ENCODE measurements around the gene LYPD5. TPM values are rescaled to one million over a fixed set of nuclear protein-coding genes. Genes with fewer than 3 reads are reported as not detected.

Gene LYPD5
- polyA plus RNA-seq, 2 of the 4 experiments (the other 2 are of a cell fraction) = 0.09 to 0.12 TPM

DNA sequence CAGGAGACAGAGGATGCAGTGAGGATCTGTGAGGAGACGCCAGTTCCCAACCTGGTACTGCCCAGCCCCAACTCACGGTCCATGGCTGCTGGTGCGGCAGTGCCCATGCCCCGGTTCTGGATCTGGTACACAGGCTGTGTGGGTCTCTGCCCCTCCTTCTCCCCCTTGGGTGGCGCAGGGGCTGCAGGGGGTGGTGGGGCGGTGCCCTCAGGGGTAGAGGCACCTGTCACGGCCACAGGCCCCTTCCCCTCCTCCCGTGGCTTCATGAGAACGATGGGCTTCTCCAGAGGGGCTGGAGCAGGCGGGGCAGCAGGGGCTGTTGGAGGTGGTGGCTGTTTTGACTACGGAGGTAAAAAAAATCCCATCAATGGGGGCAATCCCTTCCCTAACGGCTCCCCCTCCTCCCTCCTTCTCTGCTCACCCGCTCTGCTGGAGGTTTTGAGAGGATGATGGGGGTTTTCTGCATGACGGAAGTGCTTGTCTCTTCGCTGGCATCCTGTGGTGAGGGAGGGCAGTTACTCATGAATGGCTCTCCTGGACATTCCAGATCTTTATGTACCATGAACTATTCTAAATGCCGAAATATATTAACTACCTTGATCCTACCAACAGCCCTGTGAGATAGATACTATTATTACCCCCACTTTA is 54.6 kb downstream of the LYPD5 start:
- H3K4me2 ChIP-seq = no peak overlapping the region
- H3K4me1 ChIP-seq = peaks cover 13% of the 10 kb centered on the region
- 92% methylated on average over 16 of the region's 16 CpGs for WGBS (ENCODE audit: missing lambda C conversion rate)
- no peak for DNase-seq (ENCODE audit: low read depth in 1 of 2, low spot score in 1 of 2)
- no peak overlapping the region for H3K27ac ChIP-seq
- POLR2A ChIA-PET = no interaction called here
- H3K4me3 ChIP-seq = no peak overlapping the region
- FAIRE-seq = no peak
- CTCF ChIA-PET = interaction anchor here (1.0 to 19.0 kb wide), 7 partner anchors 14 to 52 kb away, joined by 3 to 340 read pairs (median 48); partner anchors contain the start of genes KCNN4 and SMG9
- no peaks in the 10 kb centered on the region for H3K9me3 ChIP-seq
- TF ChIP-seq HDAC2 (IDR thresholded peaks at IDR 0.05) (no peak), HOXB5 (CRISPR knock-in tag; IDR thresholded peaks at IDR 0.05) (no peak)
- TF ChIP-seq, protein P1, sequence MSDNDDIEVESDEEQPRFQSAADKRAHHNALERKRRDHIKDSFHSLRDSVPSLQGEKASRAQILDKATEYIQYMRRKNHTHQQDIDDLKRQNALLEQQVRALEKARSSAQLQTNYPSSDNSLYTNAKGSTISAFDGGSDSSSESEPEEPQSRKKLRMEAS (IDR thresholded peaks at IDR 0.05) = no peak
- ATAC-seq = 0 out of 6 replicates have a peak, but pooled peaks of 1 of the 2 experiments have one; percentile 26

Other genes starting within 250 kb of the LYPD5 start
- 31.9 and 32.0 TPM in 2 replicates for gene XRCC1, start 226.9 kb downstream of the LYPD5 start, polyA plus RNA-seq (2011; rRNA removed)
- gene XRCC1, start 226.9 kb downstream of the LYPD5 start, polyA plus RNA-seq (2017; fragmentation: RNase III; extraction: RNeasy Plus Mini Kit Qiagen cat#74134 plus additional on column Dnase treatment) = 55.1 to 62.3 TPM (median 55.2 TPM) in 3 replicates
- 0.12 TPM in 1 of 2 replicates, not detected in the other for gene PINLYP, start 226.6 kb downstream of the LYPD5 start, polyA plus RNA-seq (2011; rRNA removed)
- gene PINLYP, start 226.6 kb downstream of the LYPD5 start, polyA plus RNA-seq (2017; fragmentation: RNase III; extraction: RNeasy Plus Mini Kit Qiagen cat#74134 plus additional on column Dnase treatment) = 0.27 to 0.37 TPM (median 0.28 TPM) in 3 replicates
- gene IRGQ, start 206.3 kb downstream of the LYPD5 start, polyA plus RNA-seq (2011; rRNA removed) = 10.0 and 14.2 TPM in 2 replicates
- 6.3 to 6.5 TPM (median 6.4 TPM) in 3 replicates for gene IRGQ, start 206.3 kb downstream of the LYPD5 start, polyA plus RNA-seq (2017; fragmentation: RNase III; extraction: RNeasy Plus Mini Kit Qiagen cat#74134 plus additional on column Dnase treatment)
- gene ZNF576, start 205.9 kb downstream of the LYPD5 start, polyA plus RNA-seq (2011; rRNA removed) = 10.6 and 11.2 TPM in 2 replicates
- gene ZNF576, start 205.9 kb downstream of the LYPD5 start, polyA plus RNA-seq (2017; fragmentation: RNase III; extraction: RNeasy Plus Mini Kit Qiagen cat#74134 plus additional on column Dnase treatment) = 15.4 to 16.8 TPM (median 16.5 TPM) in 3 replicates
- gene SRRM5, start 190.4 kb downstream of the LYPD5 start, polyA plus RNA-seq (2011; rRNA removed) = 0.41 and 0.47 TPM in 2 replicates
- gene SRRM5, start 190.4 kb downstream of the LYPD5 start, polyA plus RNA-seq (2017; fragmentation: RNase III; extraction: RNeasy Plus Mini Kit Qiagen cat#74134 plus additional on column Dnase treatment) = 0.44 to 0.55 TPM (median 0.50 TPM) in 3 replicates
- gene ZNF428, start 182.8 kb downstream of the LYPD5 start, polyA plus RNA-seq (2011; rRNA removed) = 19.3 and 22.9 TPM in 2 replicates
- 47.7 to 58.5 TPM (median 52.4 TPM) in 3 replicates for gene ZNF428, start 182.8 kb downstream of the LYPD5 start, polyA plus RNA-seq (2017; fragmentation: RNase III; extraction: RNeasy Plus Mini Kit Qiagen cat#74134 plus additional on column Dnase treatment)
- 4.2 and 4.7 TPM in 2 replicates for gene CADM4, start 162.6 kb downstream of the LYPD5 start, polyA plus RNA-seq (2011; rRNA removed)
- 8.8 to 10.1 TPM (median 9.2 TPM) in 3 replicates for gene CADM4, start 162.6 kb downstream of the LYPD5 start, polyA plus RNA-seq (2017; fragmentation: RNase III; extraction: RNeasy Plus Mini Kit Qiagen cat#74134 plus additional on column Dnase treatment)
- gene PLAUR, start 132.3 kb downstream of the LYPD5 start, polyA plus RNA-seq (2011; rRNA removed) = 48.6 and 55.3 TPM in 2 replicates
- 27.4 to 29.0 TPM (median 28.3 TPM) in 3 replicates for gene PLAUR, start 132.3 kb downstream of the LYPD5 start, polyA plus RNA-seq (2017; fragmentation: RNase III; extraction: RNeasy Plus Mini Kit Qiagen cat#74134 plus additional on column Dnase treatment)
- not detected in 2 replicates for gene IRGC, start 86.4 kb downstream of the LYPD5 start, polyA plus RNA-seq (2011; rRNA removed)
- gene IRGC, start 86.4 kb downstream of the LYPD5 start, polyA plus RNA-seq (2017; fragmentation: RNase III; extraction: RNeasy Plus Mini Kit Qiagen cat#74134 plus additional on column Dnase treatment) = not detected in 3 replicates
- 14.2 and 24.4 TPM in 2 replicates for gene SMG9, start 47.5 kb downstream of the LYPD5 start, polyA plus RNA-seq (2011; rRNA removed)
- 44.2 to 47.3 TPM (median 46.7 TPM) in 3 replicates for gene SMG9, start 47.5 kb downstream of the LYPD5 start, polyA plus RNA-seq (2017; fragmentation: RNase III; extraction: RNeasy Plus Mini Kit Qiagen cat#74134 plus additional on column Dnase treatment)
- 15.7 and 20.7 TPM in 2 replicates for gene KCNN4, start 21.5 kb downstream of the LYPD5 start, polyA plus RNA-seq (2011; rRNA removed)
- gene KCNN4, start 21.5 kb downstream of the LYPD5 start, polyA plus RNA-seq (2017; fragmentation: RNase III; extraction: RNeasy Plus Mini Kit Qiagen cat#74134 plus additional on column Dnase treatment) = 16.9 to 21.0 TPM (median 20.7 TPM) in 3 replicates
- gene ZNF283, start 24.9 kb upstream of the LYPD5 start, polyA plus RNA-seq (2011; rRNA removed) = 5.1 and 8.9 TPM in 2 replicates
- gene ZNF283, start 24.9 kb upstream of the LYPD5 start, polyA plus RNA-seq (2017; fragmentation: RNase III; extraction: RNeasy Plus Mini Kit Qiagen cat#74134 plus additional on column Dnase treatment) = 5.2 to 6.1 TPM (median 5.6 TPM) in 3 replicates
- 1.2 and 1.4 TPM in 2 replicates for gene ZNF404, start 81.5 kb upstream of the LYPD5 start, polyA plus RNA-seq (2011; rRNA removed)
- gene ZNF404, start 81.5 kb upstream of the LYPD5 start, polyA plus RNA-seq (2017; fragmentation: RNase III; extraction: RNeasy Plus Mini Kit Qiagen cat#74134 plus additional on column Dnase treatment) = 0.75 to 1.1 TPM (median 0.89 TPM) in 3 replicates
- 19.9 and 20.9 TPM in 2 replicates for gene ZNF45, start 132.8 kb upstream of the LYPD5 start, polyA plus RNA-seq (2011; rRNA removed)
- 13.3 to 15.1 TPM (median 14.8 TPM) in 3 replicates for gene ZNF45, start 132.8 kb upstream of the LYPD5 start, polyA plus RNA-seq (2017; fragmentation: RNase III; extraction: RNeasy Plus Mini Kit Qiagen cat#74134 plus additional on column Dnase treatment)
- 1.6 and 2.4 TPM in 2 replicates for gene ZNF221, start 148.8 kb upstream of the LYPD5 start, polyA plus RNA-seq (2011; rRNA removed)
- gene ZNF221, start 148.8 kb upstream of the LYPD5 start, polyA plus RNA-seq (2017; fragmentation: RNase III; extraction: RNeasy Plus Mini Kit Qiagen cat#74134 plus additional on column Dnase treatment) = 1.2 to 2.3 TPM (median 1.6 TPM) in 3 replicates
- 5.2 and 6.6 TPM in 2 replicates for gene ZNF155, start 181.7 kb upstream of the LYPD5 start, polyA plus RNA-seq (2011; rRNA removed)
- gene ZNF155, start 181.7 kb upstream of the LYPD5 start, polyA plus RNA-seq (2017; fragmentation: RNase III; extraction: RNeasy Plus Mini Kit Qiagen cat#74134 plus additional on column Dnase treatment) = 3.9 to 4.8 TPM (median 4.3 TPM) in 3 replicates
- gene ZNF230, start 200.5 kb upstream of the LYPD5 start, polyA plus RNA-seq (2011; rRNA removed) = 6.2 and 6.3 TPM in 2 replicates
- 2.9 to 3.3 TPM (median 3.1 TPM) in 3 replicates for gene ZNF230, start 200.5 kb upstream of the LYPD5 start, polyA plus RNA-seq (2017; fragmentation: RNase III; extraction: RNeasy Plus Mini Kit Qiagen cat#74134 plus additional on column Dnase treatment)
- gene ZNF222, start 222.9 kb upstream of the LYPD5 start, polyA plus RNA-seq (2011; rRNA removed) = 6.2 and 7.0 TPM in 2 replicates
- 4.6 to 5.9 TPM (median 4.7 TPM) in 3 replicates for gene ZNF222, start 222.9 kb upstream of the LYPD5 start, polyA plus RNA-seq (2017; fragmentation: RNase III; extraction: RNeasy Plus Mini Kit Qiagen cat#74134 plus additional on column Dnase treatment)
- 5.2 and 5.4 TPM in 2 replicates for gene ZNF223, start 249.6 kb upstream of the LYPD5 start, polyA plus RNA-seq (2011; rRNA removed)
- gene ZNF223, start 249.6 kb upstream of the LYPD5 start, polyA plus RNA-seq (2017; fragmentation: RNase III; extraction: RNeasy Plus Mini Kit Qiagen cat#74134 plus additional on column Dnase treatment) = 2.2 to 2.6 TPM (median 2.4 TPM) in 3 replicates